IPS-20b (cell line): ENCODE measurements around the gene BEND3.

Experiments used
- H3K27ac ChIP-seq: one replicate; pipeline ENCODE4 v1.5.1; 2013; ENCODE audit warnings: low read length
- H3K27me3 ChIP-seq: 2 replicates; pipeline ENCODE4 v1.6.1; 2013; ENCODE audit warnings: mild to moderate bottlenecking, low read length, inconsistent platforms; ENCODE audit not compliant: insufficient read depth
- H3K36me3 ChIP-seq: 2 replicates; pipeline ENCODE4 v1.6.1; 2013; ENCODE audit warnings: low read depth, mild to moderate bottlenecking, inconsistent platforms, low read length, moderate library complexity; ENCODE audit not compliant: insufficient read depth
- H3K4me1 ChIP-seq: 2 replicates; pipeline ENCODE4 v1.6.1; 2013; ENCODE audit warnings: mild to moderate bottlenecking, control low read depth, inconsistent platforms, low read length, moderate library complexity; ENCODE audit not compliant: insufficient read depth
- H3K4me3 ChIP-seq: 2 replicates; pipeline ENCODE4 v1.5.1; 2013; ENCODE audit warnings: mild to moderate bottlenecking, low read length, inconsistent platforms
- H3K9ac ChIP-seq: 2 replicates; pipeline ENCODE4 v1.6.1; 2013; ENCODE audit warnings: low read depth, mild to moderate bottlenecking, inconsistent platforms, low read length, moderate library complexity
- H3K9me3 ChIP-seq: 2 replicates; pipeline ENCODE4 v1.6.1; 2013; ENCODE audit warnings: mild to moderate bottlenecking, low read depth, low read length, inconsistent platforms; ENCODE audit not compliant: insufficient read depth

The BEND3 gene

GRCh38 chr6:107079429-107079828, 35.9 kb downstream of the BEND3 start:
- H3K9ac ChIP-seq: no peak overlapping the region
- H3K36me3 ChIP-seq: peaks cover 39% of the 10 kb centered on the region
- H3K4me1 ChIP-seq: no peaks in the 10 kb centered on the region
- no peak overlapping the region for H3K27ac ChIP-seq
- H3K27me3 ChIP-seq: no peaks in the 10 kb centered on the region
- no peak overlapping the region for H3K4me3 ChIP-seq
- H3K9me3 ChIP-seq: no peaks in the 10 kb centered on the region

GRCh38 chr6:107077710-107078109, 37.6 kb downstream of the BEND3 start:
- H3K4me3 ChIP-seq: no peak overlapping the region
- no peaks in the 10 kb centered on the region for H3K27me3 ChIP-seq
- no peak overlapping the region for H3K27ac ChIP-seq
- peaks cover 30% of the 10 kb centered on the region for H3K36me3 ChIP-seq
- no peaks in the 10 kb centered on the region for H3K4me1 ChIP-seq
- no peaks in the 10 kb centered on the region for H3K9me3 ChIP-seq
- H3K9ac ChIP-seq: no peak overlapping the region

DNA sequence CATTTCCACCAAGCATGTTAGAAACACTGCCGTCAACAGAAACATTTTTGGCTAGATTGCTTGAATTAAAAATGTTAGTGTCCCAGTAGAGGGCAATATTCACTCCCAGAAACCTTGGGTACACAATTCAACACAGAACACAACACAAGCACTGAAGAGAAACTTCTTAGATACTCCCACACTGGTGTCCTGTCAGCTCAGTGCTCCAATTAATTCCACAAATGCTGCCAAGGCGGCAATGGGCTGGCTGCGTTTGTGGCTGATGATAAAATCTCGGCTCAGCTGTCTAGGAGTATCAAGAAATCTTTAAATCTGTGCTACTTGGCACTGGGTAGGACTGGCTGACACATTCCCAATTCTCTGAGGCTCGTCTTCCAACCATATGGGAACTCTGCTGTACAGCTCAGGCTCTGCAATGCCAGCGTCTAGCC, 39.3 kb downstream of the BEND3 start:
- H3K4me1 ChIP-seq: no peaks in the 10 kb centered on the region
- H3K36me3 ChIP-seq: peaks cover 31% of the 10 kb centered on the region
- H3K9ac ChIP-seq: no peak overlapping the region
- no peak overlapping the region for H3K27ac ChIP-seq
- no peaks in the 10 kb centered on the region for H3K27me3 ChIP-seq
- H3K4me3 ChIP-seq: no peak overlapping the region
- no peaks in the 10 kb centered on the region for H3K9me3 ChIP-seq

DNA sequence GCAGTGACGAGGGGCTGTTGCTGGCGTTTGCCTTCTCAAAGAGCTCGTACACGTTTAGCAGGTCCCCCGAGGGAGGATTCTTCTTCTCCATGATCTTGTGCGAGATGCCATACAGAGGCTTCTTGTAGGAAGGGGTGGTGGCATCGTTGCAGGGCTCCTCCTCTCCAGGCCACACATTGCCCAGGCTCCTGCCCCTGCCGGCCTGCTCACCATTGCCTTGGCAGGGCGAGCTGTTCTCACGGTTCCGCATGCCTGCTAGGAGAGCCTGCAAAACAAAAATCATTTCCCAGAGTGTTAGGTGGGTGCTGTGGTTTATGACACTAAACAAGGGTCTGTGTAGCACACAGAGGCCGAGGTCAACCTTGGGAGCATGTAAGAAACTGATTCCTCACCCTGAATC, 44.6 kb downstream of the BEND3 start:
- H3K9me3 ChIP-seq: no peaks in the 10 kb centered on the region
- no peaks in the 10 kb centered on the region for H3K27me3 ChIP-seq
- H3K4me3 ChIP-seq: no peak overlapping the region
- no peak overlapping the region for H3K27ac ChIP-seq
- H3K4me1 ChIP-seq: peaks cover 13% of the 10 kb centered on the region; the same call in 1 of the 2 replicates
- H3K36me3 ChIP-seq: peaks cover 57% of the 10 kb centered on the region
- H3K9ac ChIP-seq: no peak overlapping the region

DNA sequence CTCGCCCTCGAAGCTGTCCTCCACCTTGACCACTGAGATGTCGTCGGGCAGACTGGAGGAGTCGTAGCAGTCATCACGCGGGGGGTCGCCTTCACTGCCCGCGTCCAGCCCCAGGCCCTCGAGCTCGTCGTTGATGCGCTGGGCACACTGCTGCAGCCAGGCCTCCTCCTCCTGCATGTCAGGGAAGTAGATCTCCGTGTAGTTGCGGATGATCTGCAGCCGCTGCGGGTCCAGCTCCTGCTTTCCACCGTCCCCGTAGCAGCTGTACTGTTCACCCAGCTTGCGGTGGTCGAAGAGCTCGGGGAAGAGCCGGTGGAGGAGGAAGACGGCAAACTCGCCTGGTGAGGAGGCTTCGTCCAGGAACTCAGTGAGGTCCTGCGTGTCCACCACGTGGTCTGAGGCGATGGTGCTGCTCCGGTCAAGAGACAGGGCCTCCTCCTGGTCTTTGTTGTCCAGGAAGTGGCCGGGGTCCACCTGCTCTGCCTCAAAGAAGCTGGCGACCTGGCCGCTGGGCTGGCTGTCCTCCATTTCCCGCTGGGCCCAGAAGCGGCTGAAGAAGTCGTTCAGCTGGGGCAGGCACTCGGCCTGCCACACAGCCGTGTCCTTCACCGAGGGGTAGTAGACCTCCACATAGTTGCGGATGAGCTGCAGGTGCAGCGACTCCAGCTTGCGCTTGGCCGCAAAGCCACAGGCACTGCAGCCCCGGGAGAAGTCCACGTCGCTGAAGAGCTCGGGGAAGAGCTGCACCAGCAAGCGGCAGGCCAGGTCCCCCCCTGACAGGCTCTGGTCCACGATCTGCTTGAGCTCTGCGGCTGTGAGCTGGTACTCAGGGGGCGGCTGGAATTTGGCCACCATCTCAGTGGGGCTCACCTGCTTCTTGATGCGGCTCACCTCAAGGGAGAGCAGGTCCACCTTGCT, 45.4 kb downstream of the BEND3 start:
- no peak overlapping the region for H3K4me3 ChIP-seq
- no peak overlapping the region for H3K27ac ChIP-seq
- no peaks in the 10 kb centered on the region for H3K9me3 ChIP-seq
- H3K4me1 ChIP-seq: peaks cover 13% of the 10 kb centered on the region; the same call in 1 of the 2 replicates
- H3K9ac ChIP-seq: no peak overlapping the region
- H3K36me3 ChIP-seq: peaks cover 57% of the 10 kb centered on the region
- no peaks in the 10 kb centered on the region for H3K27me3 ChIP-seq

DNA sequence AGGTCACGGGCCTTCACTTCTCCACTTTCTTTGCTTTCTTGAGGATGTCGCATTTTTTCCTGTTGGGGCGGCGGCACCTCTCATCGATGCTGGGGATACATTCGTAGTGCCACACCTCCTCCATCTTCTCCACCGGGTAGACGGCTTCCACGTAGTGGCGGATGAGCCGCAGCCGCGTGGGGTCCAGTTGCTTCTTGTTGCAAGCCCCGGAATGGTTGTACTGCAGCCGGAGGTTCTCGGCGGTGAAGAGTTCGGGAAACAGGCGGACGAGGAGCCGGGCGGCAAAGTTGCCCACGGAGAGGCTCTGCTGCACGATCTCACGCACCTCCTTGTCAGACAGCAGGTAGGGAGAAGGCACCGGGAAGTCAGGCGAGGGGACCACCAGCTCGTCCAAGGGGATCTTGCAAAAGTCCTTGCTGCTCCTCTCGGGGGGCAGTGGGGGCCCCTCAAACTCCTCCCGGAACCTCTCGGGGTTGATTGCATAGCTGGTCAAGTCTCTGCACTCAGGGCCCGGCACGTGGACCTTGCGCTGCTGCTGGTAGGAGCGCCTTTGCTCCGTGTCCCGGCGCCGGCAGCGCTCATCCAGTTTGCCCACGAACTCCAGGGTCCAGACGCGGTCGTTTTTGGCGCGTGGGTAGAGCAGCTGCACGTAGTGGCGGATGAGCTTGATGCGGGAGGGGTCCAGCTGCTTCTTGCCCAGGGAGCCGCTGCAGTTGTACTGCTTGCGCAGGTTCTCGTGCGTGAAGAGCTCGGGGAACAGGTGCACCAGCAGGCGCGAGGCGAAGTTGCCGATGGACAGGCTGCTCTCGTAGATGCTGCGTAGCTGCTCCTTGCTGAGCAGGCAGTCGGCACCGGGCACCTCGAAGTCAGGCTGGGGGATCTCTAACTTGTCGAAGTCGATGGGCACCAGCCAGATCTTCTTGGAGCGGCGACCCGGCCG, 46.4 kb downstream of the BEND3 start:
- Histone ChIP-seq H3K9ac (no peak overlapping the region), H3K27ac (no peak overlapping the region), H3K4me1 (peaks cover 13% of the 10 kb centered on the region; the same call in 1 of the 2 replicates), H3K36me3 (peaks cover 57% of the 10 kb centered on the region), H3K4me3 (no peak overlapping the region), H3K9me3 (no peaks in the 10 kb centered on the region), H3K27me3 (no peaks in the 10 kb centered on the region)

DNA sequence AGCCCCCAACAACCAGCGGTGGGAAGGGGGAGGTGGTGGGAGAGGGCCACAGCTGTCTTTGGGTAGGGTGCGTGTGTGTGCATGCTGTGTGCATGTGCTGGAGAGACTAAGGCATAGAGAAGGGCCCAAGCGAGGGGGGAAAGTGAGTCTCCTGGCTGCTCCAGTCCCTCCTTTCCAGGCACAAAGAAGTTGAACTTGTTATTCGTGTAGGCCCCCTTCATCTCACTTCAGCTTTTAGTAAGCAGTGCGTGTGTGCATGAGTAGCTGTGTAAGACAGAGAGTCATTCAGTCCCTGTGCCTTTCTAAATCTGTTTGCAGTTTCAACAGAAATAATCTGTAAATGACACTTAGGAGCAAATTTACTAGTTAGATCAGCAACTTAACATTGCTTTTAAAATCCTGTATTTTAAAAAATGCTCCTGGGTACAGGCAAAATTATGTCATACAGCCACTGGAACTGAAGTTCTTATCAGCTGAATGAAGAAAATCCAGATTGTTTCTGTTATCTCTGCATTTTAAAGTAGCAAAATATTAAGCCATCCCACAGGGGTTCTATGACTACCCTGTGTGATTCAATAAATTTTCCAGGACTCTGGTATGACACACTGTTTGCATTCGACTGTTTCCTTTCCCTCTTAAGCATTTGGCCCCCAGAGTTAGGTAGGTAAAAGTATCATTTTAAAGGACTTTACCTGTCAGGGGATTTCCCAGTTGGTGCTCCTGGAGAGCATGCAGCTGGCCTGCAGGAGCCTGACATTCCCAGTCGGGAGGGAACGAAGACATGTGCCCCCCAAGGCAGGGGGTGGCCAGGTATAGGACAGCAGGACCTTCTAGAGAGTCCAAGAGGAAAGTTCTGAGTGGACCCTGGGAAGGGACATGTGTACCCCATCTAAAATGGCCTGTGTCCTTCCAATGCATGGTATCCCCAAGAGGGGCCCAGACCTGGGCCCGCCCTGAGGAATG, 48.3 kb downstream of the BEND3 start:
- no peak overlapping the region for H3K4me3 ChIP-seq
- H3K36me3 ChIP-seq: peaks cover 57% of the 10 kb centered on the region
- no peak overlapping the region for H3K9ac ChIP-seq
- H3K4me1 ChIP-seq: peaks cover 17% of the 10 kb centered on the region; the same call in 1 of the 2 replicates
- no peak overlapping the region for H3K27ac ChIP-seq
- H3K27me3 ChIP-seq: no peaks in the 10 kb centered on the region
- H3K9me3 ChIP-seq: no peaks in the 10 kb centered on the region

DNA sequence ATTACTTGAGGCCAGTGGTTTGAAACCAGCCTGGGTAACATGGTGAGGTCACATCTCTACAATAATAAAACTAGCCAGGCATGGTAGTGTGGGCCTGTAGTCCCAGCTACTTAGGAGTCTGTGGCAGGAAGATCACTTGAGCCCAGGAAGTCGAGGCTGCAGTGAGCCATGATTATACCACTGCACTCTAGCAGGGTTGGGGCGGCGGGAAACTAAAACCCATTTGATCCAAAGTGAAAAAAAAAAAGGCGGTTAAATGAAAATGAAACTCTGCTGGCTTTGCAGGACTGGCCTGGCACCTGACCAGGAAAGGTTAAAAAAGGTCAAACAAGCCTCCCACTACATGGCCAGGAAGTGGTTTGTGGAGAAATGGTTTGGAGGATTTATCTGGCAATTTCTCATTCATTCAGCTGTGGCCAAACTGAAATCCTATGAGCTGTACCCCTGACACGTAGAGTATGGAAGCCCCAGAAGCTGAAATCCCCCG, 50.7 kb downstream of the BEND3 start:
- H3K4me1 ChIP-seq: peaks cover 26% of the 10 kb centered on the region
- no peaks in the 10 kb centered on the region for H3K27me3 ChIP-seq
- H3K36me3 ChIP-seq: peaks cover 35% of the 10 kb centered on the region
- H3K27ac ChIP-seq: no peak overlapping the region
- H3K9me3 ChIP-seq: no peaks in the 10 kb centered on the region
- H3K9ac ChIP-seq: no peak overlapping the region
- H3K4me3 ChIP-seq: no peak overlapping the region

DNA sequence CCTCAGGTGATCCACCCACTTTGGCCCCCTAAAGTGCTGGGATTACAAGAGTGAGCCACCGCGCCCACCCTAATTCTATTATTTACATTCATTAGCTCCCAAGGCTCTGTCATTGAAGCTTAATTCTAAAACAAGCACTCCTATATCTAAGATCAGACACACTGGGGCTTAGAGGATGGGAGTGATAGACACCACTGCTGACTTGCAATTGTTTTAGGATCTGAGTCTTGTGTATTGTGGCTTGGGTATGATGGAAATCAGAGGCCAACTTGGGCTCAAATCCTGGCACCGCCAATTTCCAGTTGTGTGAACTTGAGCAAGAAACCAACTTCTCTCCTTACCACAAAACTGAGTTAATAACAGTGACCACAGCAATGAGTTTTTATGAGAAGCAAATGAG, 52.6 kb downstream of the BEND3 start:
- no peak overlapping the region for H3K4me3 ChIP-seq
- no peak overlapping the region for H3K9ac ChIP-seq
- no peaks in the 10 kb centered on the region for H3K27me3 ChIP-seq
- H3K9me3 ChIP-seq: no peaks in the 10 kb centered on the region
- H3K27ac ChIP-seq: no peak overlapping the region
- peaks cover 17% of the 10 kb centered on the region for H3K36me3 ChIP-seq
- H3K4me1 ChIP-seq: peaks cover 26% of the 10 kb centered on the region

DNA sequence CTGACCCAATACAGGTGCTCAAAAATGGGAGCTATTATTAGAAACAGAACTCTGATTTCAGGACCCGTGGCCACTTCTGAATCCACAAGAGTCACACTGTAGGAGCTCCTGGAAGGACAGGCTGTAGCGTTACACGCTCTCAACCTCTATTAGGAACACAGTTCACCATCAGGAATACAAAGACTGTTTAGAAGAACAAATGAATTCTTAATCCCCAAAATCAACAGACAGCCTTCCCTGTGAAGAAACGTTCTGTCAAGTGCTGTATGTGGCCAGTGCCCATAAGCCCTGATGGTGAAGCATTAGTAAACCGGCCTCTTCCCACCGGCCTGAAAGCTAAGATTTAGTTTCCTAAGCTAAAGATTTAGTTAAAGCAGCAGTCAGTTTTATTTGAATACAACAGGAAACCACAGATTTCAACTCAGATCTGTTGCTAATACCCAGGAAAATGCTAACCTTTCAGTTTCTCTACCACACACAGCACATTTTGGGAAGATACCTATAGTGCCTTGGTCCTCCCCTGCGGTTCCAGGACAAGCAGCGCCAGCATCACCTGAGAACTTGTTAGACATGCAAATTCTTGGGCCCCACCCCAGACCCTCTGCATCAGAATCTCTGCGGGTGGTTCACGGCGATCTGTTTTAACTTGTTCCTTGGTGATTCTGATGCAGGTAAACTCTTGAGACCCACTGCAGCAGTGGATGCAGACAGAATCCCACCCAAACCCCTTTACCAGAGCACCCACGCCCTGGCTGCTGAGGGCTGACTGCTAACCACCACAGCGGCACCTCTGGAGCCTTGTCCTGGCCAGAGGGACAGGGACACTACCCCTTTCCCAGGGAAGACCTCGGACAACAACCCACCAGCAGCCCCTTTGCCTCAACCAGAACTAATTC, 53.9 kb downstream of the BEND3 start:
- Histone ChIP-seq H3K9me3 (no peaks in the 10 kb centered on the region), H3K36me3 (peaks cover 4% of the 10 kb centered on the region; the same call in 1 of the 2 replicates), H3K4me1 (peaks cover 13% of the 10 kb centered on the region), H3K27me3 (no peaks in the 10 kb centered on the region), H3K27ac (no peak overlapping the region), H3K4me3 (peak overlapping the region; percentile 45), H3K9ac (peak overlapping the region; percentile 45; the same call in 1 of the 2 replicates)
